CD14-positive monocyte (primary cell): ENCODE measurements around the gene TMCC1. TPM values are rescaled to one million over a fixed set of nuclear protein-coding genes. Genes with fewer than 3 reads are reported as not detected.

ENCODE experiments used
- DNase-seq, 3 donors: peaks; one replicate each; pipeline ENCODE4 v3.0.0-alpha.2; 2011 to 2022
- H2AFZ ChIP-seq: 2 replicates; pipeline ENCODE4 v1.6.0; 2012; ENCODE audit warnings: mild to moderate bottlenecking, low read depth, low read length, inconsistent platforms; ENCODE audit not compliant: insufficient read depth, poor library complexity, severe bottlenecking
- H3K27ac ChIP-seq, 2 donors: 1 replicate in 1 of 2; 2 replicates in 1 of 2; pipeline ENCODE4 v1.5.1; 2012 to 2013; ENCODE audit warnings: low read length in 2 of 2, control low read depth in 1 of 2, inconsistent platforms in 1 of 2, low read depth in 1 of 2, mild to moderate bottlenecking in 1 of 2
- H3K27me3 ChIP-seq, 2 donors: one replicate each; pipeline versions ENCODE4 v1.6.0 to v1.6.1; 2011 to 2013; ENCODE audit warnings: low read length in 2 of 2; ENCODE audit not compliant: control insufficient read depth in 2 of 2, insufficient read depth in 2 of 2
- H3K36me3 ChIP-seq, 2 donors: replicated peaks in 1 of 2; 1 replicate in 1 of 2; 2 replicates in 1 of 2; pipeline versions ENCODE4 v1.5.1 to v1.6.1; 2012 to 2013; ENCODE audit warnings: low read length in 2 of 2, control low read depth in 1 of 2, inconsistent platforms in 1 of 2, mild to moderate bottlenecking in 1 of 2; ENCODE audit not compliant: insufficient read depth in 2 of 2, control insufficient read depth in 1 of 2
- H3K4me1 ChIP-seq, 2 donors: 1 replicate in 1 of 2; 2 replicates in 1 of 2; pipeline versions ENCODE4 v1.5.1 to v1.6.1; 2012 to 2013; ENCODE audit warnings: low read length in 2 of 2, control low read depth in 1 of 2, inconsistent platforms in 1 of 2, mild to moderate bottlenecking in 1 of 2, moderate library complexity in 1 of 2; ENCODE audit not compliant: insufficient read depth in 2 of 2, control insufficient read depth in 1 of 2
- H3K4me2 ChIP-seq: replicated peaks from 2 replicates; pipeline ENCODE3; 2012; ENCODE audit warnings: low read length, moderate library complexity, mild to moderate bottlenecking; ENCODE audit not compliant: poor library complexity, severe bottlenecking; ENCODE audit errors: extremely low read depth
- H3K4me3 ChIP-seq, 3 experiments: fragments of 200-600 bp in 1 of 3; sonication (generic) in 1 of 3; replicated peaks in 1 of 3; 1 replicate in 2 of 3; 2 replicates in 1 of 3; pipeline ENCODE4 v1.5.1; 2011 to 2013; ENCODE audit warnings: low read length in 3 of 3, mild to moderate bottlenecking in 3 of 3, control low read depth in 2 of 3, low read depth in 2 of 3, inconsistent platforms in 1 of 3, moderate library complexity in 1 of 3
- H3K79me2 ChIP-seq: 2 replicates; pipeline ENCODE4 v1.6.0; 2012; ENCODE audit warnings: mild to moderate bottlenecking, control low read depth, inconsistent platforms, low read length, moderate library complexity; ENCODE audit not compliant: insufficient read depth
- H3K9ac ChIP-seq: 2 replicates; pipeline ENCODE4 v1.6.0; 2017; ENCODE audit warnings: low read length, mild to moderate bottlenecking; ENCODE audit not compliant: insufficient read depth, poor library complexity, severe bottlenecking
- H3K9me3 ChIP-seq, 2 donors: replicated peaks in 1 of 2; 1 replicate in 1 of 2; 2 replicates in 1 of 2; pipeline versions ENCODE4 v1.5.1 to v1.6.1; 2012 to 2013; ENCODE audit warnings: low read length in 2 of 2, control low read depth in 1 of 2; ENCODE audit not compliant: control insufficient read depth in 1 of 2, insufficient read depth in 1 of 2
- H4K20me1 ChIP-seq: 2 replicates; pipeline ENCODE4 v1.6.0; 2012; ENCODE audit warnings: mild to moderate bottlenecking, low read length, control low read depth, moderate library complexity; ENCODE audit not compliant: insufficient read depth
- H3K27ac Mint-ChIP-seq, 7 donors: one replicate each; pipeline ENCODE4 v1.8.0; 2020; ENCODE audit warnings: mild to moderate bottlenecking in 7 of 7, mixed read lengths in 7 of 7, moderate library complexity in 6 of 7, inconsistent platforms in 2 of 7
- H3K27me3 Mint-ChIP-seq, 3 donors: one replicate each; pipeline ENCODE4 v1.8.0; 2021 to 2022; ENCODE audit warnings: low read depth in 3 of 3, mild to moderate bottlenecking in 3 of 3, mixed read lengths in 3 of 3, moderate library complexity in 3 of 3, inconsistent platforms in 1 of 3
- H3K36me3 Mint-ChIP-seq, 2 donors: one replicate each; pipeline ENCODE4 v1.8.0; 2020; ENCODE audit warnings: mixed read lengths in 2 of 2, inconsistent platforms in 1 of 2, mild to moderate bottlenecking in 1 of 2
- H3K4me1 Mint-ChIP-seq: one replicate; pipeline ENCODE4 v1.8.0; 2020; ENCODE audit warnings: mild to moderate bottlenecking, mixed read lengths
- H3K4me3 Mint-ChIP-seq, 2 donors: one replicate each; pipeline ENCODE4 v1.8.0; 2020; ENCODE audit warnings: mild to moderate bottlenecking in 2 of 2, mixed read lengths in 2 of 2, moderate library complexity in 1 of 2
- H3K9me3 Mint-ChIP-seq, 7 donors: one replicate each; pipeline ENCODE4 v1.8.0; 2020 to 2022; ENCODE audit warnings: mixed read lengths in 7 of 7, mild to moderate bottlenecking in 6 of 7, moderate library complexity in 6 of 7, inconsistent platforms in 2 of 7
- WGBS: methylation state at CpG from one replicate; pipeline ENCODE4 v1.1.5; 2013; ENCODE audit warnings: missing lambda C conversion rate; ENCODE audit not compliant: insufficient coverage; 5-methylcytosine and 5-hydroxymethylcytosine counted together
- intact Hi-C, 2 donors: fragments of 100-400 bp; cut with micrococcal nuclease; formaldehyde crosslinking; loops; one replicate each; pipeline versions ENCODE4 v1.15.0 to v1.15.1; 2023
- polyA plus RNA-seq, 3 donors: library from polyadenylated mRNA; depleted of rRNA in 1 of 3; unstranded in 2 of 3; stranded (reverse) in 1 of 3; fragments of 300-500 nt in 2 of 3; fragments of >200 nt in 1 of 3; fragmentation: Illumina TruSeq in 2 of 3; gene quantifications; 1 replicate in 2 of 3; 2 replicates in 1 of 3; pipeline ENCODE4 v1.2.3, GENCODE V29; 2012 to 2021
- TF ChIP-seq, protein P1 (sequence below): fragments of 200-600 bp; IDR thresholded peaks from one replicate; pipeline ENCODE4 v1.8.0; 2022; ENCODE audit warnings: antibody characterized with exemption, mild to moderate bottlenecking

The TMCC1 gene
- polyA plus RNA-seq, 3 donors, result 5.0 to 10.2 (median 5.0) TPM

DNA sequence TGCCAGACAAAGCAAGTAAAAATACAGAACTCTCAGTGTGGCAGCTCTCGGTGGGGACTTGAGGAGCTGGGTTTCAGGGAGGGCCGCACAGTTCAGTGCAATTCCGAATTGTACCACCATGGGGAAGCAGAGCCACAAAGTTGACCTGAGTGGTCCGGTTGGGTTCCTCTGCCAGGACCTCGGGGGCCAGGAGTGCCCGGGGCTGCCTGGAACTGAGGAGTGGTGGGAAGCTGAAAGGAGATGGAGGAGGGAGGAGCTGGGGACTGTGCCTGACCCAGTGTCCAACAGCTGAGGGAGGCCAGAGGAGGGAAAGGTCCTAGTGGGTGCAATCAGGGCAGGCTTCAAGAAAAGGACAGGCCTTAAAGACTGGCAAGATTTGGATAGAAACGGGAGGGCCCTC, 48.8 kb upstream of the TMCC1 start:
- Mint-ChIP-seq H3K27me3 (peaks cover 3 to 5% (median 3%) of the 10 kb centered on the region in 3 donors), H3K36me3 (no peaks in the 10 kb centered on the region), H3K4me3 (peak overlapping the region in 1 of 2 donors; percentile 7), H3K9me3 (peaks cover 0 to 9% (median 6%) of the 10 kb centered on the region in 7 donors), H3K4me1 (peaks cover 7% of the 10 kb centered on the region), H3K27ac (peak overlapping the region in 1 of 7 donors; percentile 57)
- H4K20me1 ChIP-seq, result no peaks in the 10 kb centered on the region
- TF ChIP-seq, protein P1, sequence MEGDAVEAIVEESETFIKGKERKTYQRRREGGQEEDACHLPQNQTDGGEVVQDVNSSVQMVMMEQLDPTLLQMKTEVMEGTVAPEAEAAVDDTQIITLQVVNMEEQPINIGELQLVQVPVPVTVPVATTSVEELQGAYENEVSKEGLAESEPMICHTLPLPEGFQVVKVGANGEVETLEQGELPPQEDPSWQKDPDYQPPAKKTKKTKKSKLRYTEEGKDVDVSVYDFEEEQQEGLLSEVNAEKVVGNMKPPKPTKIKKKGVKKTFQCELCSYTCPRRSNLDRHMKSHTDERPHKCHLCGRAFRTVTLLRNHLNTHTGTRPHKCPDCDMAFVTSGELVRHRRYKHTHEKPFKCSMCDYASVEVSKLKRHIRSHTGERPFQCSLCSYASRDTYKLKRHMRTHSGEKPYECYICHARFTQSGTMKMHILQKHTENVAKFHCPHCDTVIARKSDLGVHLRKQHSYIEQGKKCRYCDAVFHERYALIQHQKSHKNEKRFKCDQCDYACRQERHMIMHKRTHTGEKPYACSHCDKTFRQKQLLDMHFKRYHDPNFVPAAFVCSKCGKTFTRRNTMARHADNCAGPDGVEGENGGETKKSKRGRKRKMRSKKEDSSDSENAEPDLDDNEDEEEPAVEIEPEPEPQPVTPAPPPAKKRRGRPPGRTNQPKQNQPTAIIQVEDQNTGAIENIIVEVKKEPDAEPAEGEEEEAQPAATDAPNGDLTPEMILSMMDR, result peak; percentile 83
- no peak overlapping the region for H3K27ac ChIP-seq
- H2AFZ ChIP-seq, result peak overlapping the region; percentile 3
- no peaks in the 10 kb centered on the region for H3K27me3 ChIP-seq
- DNase-seq, result peak; percentile 60 to 75 (median 71)
- peaks cover 1 to 5% of the 10 kb centered on the region in 2 donors for H3K4me1 ChIP-seq
- no peaks in the 10 kb centered on the region for H3K79me2 ChIP-seq
- no peak overlapping the region for H3K4me2 ChIP-seq
- intact Hi-C loops, result loop anchor here (1.0 to 2.0 kb wide), 2 partner anchors 61 to 156 kb away; no protein-coding TSS in a partner anchor
- H3K36me3 ChIP-seq, result no peaks in the 10 kb centered on the region
- H3K4me3 ChIP-seq, result no peak overlapping the region
- peaks cover 4 to 5% of the 10 kb centered on the region in 2 donors for H3K9me3 ChIP-seq
- H3K9ac ChIP-seq, result no peak overlapping the region
- whole genome bisulfite sequencing, result 12% methylated on average over 5 of the region's 7 CpGs

DNA sequence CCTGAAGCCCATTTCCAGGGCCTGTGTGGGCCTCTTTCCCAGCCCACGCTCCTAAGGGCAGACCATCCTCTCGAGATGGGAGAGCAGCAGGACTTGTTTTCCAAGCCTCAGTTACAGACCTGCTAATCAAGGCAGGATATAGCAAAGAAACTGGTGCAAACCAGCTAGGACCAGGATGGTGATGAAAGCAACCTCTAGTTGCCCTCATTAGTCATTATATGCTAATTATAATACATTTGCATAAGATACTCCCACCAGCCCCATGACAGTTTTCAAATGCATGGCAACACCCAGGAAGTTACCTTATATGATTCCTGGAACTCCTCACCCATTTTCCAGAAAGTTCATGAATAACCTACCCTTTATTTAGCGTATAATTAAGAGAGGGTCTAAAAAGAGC, 46.6 kb upstream of the TMCC1 start:
- H3K27ac ChIP-seq, result no peak overlapping the region
- Mint-ChIP-seq H3K4me1 (peaks cover 14% of the 10 kb centered on the region), H3K9me3 (peaks cover 0 to 2% (median 0%) of the 10 kb centered on the region in 7 donors), H3K4me3 (no peak overlapping the region), H3K36me3 (no peaks in the 10 kb centered on the region), H3K27ac (no peak overlapping the region), H3K27me3 (peaks cover 2 to 6% (median 4%) of the 10 kb centered on the region in 3 donors)
- H3K27me3 ChIP-seq, result no peaks in the 10 kb centered on the region
- TF ChIP-seq, protein P1, result no peak
- H3K9me3 ChIP-seq, result no peaks in the 10 kb centered on the region
- no peak overlapping the region for H3K4me2 ChIP-seq
- no peak overlapping the region for H3K4me3 ChIP-seq
- H3K79me2 ChIP-seq, result no peaks in the 10 kb centered on the region
- H2AFZ ChIP-seq, result no peak overlapping the region
- H3K4me1 ChIP-seq, result peaks cover 5 to 11% of the 10 kb centered on the region in 2 donors
- 94% methylated on average over 2 of the region's 3 CpGs for WGBS
- peak in 2 of 3 donors; percentile 11 to 29 for DNase-seq
- no peaks in the 10 kb centered on the region for H4K20me1 ChIP-seq
- no peak overlapping the region for H3K9ac ChIP-seq
- no peaks in the 10 kb centered on the region for H3K36me3 ChIP-seq
- intact Hi-C loops, result no loop called here
